Right forelimb (tissue), 1 donor: Measurements from ENCODE around the gene FAM124A.

Experiments
- DNase-seq: peaks from one replicate; pipeline ENCODE4 v3.0.0-alpha.2; 2018

FAM124A gene

GRCh38 chr13:51313619-51314018 is 91.4 kb downstream of the FAM124A start:
- DNase-seq, result no peak

DNA sequence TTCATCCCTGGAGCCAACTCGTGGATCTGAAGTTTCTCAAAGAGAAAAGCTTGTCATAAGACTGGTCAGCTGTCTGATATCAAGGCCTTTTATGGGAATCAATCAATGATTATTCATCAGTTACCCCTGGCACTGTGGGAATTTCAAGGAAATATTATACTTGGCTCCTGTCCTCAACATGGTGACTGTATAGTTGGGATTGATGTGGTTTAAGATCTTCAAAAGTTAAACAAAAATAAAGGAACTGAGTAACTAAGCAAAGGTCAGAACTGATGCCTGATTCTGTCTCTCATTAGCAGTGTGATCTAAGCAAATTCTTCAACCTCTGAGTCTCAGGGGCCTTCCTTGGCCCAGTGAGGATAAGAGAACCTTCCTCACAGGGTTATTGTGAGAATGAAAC is 95.1 kb downstream of the FAM124A start:
- DNase-seq, result no peak

DNA sequence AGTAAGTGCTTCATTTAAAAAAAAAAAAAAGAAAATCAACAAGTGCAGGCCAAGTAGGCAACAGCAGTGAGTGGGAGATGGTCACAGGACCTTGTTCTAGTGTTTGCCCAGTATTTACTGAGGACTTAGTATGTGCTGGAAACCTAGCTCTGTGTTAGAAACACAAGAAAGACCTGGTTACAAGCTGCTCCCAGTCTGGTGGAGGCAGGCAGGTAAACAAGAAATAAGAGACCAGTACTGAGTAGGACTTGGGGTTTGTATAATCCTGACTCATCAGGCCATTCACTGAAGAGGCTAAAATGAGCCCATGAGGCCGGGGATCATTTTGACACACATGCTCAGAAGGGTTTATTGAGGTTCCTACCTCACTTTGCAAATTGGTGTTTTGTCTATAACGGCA is 95.8 kb downstream of the FAM124A start:
- no peak for DNase-seq

DNA sequence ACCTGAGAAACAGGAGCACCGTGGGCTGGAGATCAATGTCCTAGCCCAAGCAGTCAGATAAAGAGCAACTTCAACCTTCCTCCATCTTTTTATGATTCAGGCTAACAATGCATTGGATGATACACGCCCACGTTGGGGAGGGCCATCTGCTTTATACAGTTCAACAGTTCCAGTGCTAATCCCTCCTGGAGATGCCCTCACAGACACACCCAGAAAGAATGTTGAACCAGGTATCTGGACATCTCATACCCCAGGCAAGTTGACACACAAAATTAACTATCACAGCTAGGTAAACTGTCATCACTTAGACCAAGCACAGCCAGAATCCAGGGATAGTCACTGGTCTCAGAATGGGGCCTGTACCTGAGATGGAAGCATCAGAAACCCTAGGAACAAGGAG is 96.7 kb downstream of the FAM124A start:
- no peak for DNase-seq

GRCh38 chr13:51321836-51322235 is 99.6 kb downstream of the FAM124A start:
- DNase-seq, result no peak

GRCh38 chr13:51322826-51323225 is 100.6 kb downstream of the FAM124A start:
- DNase-seq, result no peak

DNA sequence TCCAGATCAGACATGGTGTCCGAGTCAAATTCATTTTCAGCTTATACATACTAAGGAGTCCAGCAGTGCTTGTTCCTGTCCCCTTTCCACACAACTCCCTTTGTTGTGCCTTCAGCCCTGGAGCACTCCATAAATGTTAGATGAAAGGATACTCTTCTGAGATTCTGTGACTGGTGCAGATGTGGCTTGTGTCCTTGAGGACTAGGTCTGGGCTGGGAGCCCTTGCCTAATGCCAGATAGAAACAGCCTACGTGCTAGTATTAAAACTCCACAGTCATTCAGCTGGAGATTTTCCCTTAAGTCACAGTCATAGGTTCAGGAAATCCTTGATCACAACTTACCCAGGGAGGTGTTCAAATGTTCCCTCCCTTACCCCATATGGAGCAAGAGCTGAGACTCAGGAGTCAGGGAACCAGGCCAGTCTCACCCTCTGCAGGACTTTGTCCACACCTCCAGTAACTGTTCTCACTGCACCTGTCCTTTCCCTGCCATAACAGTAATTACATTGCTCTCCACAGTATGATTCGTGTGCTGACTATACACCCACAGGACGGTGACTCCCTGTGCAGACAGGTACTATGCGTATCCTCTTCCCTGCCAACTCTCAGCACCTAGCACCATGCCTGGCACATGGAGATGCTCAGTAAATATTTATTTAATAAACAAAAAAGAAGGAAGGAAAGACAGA is 101.8 kb downstream of the FAM124A start:
- DNase-seq, result no peak

DNA sequence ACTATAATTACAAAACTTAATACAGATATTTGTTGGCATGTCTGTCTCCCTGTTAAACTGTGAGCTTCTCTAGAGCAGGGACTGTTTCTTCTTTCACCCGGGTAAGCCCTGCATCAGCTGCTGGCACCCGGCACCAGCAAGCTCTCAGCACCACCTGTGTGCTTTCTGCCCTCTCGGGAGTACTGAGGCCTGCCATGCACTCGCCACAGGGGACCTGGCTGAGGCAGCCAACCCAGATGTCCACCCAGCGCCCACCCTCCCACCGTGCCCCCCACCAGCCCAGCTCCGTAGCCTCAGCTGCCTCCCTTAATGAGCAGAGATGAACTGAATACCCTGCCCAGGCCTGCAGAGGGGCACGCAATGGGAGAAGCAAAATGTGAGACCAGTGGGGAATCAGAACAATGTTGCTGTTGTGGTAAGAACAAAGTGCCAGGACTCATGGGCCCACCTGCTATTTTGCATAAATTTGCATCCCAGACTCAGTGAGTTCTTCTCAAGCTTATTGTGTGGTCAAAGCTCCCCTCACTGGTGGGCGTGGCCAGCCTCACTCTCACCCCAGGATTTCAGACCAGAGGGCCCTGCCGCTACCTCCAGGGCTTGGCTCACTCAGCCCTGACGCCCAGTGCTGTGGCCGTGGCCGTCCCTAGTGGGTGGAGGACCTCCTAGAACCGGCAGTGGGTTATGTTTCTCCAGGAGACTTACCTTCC is 102.7 kb downstream of the FAM124A start:
- DNase-seq, result no peak

DNA sequence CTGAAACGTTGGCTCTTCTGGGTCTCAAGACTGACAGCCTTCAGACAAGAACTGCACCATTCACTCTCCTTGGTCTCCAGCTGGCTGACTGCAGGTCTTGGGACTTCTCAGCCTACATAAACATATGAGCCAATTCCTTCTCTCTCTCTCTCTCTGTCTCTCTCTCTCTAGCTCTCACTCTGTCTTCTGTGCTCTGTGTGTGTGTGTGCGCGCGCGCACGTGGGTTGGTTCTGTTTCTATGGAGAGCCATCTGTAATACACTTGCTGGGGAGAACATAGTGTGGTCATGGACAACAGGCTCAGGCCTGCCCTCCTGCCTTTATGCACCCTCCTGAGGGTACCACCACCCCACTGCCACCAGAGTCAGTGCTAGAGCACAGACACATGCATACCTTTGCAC is 103.6 kb downstream of the FAM124A start:
- no peak for DNase-seq

DNA sequence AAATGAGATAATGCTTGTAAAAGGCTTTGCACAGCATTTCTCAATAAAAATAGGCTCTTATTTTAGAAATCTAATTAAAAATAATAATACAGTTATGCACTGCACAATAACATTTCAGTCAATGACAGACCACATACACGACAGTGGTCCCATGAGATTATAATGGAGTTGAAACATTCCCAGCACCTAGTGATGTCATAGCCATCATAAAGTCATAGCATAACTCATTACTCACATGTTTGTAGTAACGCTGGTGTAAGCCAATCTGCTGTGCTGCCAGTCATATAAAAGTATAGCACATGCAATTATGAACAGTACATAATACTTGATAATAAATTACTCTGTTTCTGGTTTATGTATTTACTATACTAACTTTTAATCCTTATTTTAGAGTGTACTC is 104.6 kb downstream of the FAM124A start:
- no peak for DNase-seq

DNA sequence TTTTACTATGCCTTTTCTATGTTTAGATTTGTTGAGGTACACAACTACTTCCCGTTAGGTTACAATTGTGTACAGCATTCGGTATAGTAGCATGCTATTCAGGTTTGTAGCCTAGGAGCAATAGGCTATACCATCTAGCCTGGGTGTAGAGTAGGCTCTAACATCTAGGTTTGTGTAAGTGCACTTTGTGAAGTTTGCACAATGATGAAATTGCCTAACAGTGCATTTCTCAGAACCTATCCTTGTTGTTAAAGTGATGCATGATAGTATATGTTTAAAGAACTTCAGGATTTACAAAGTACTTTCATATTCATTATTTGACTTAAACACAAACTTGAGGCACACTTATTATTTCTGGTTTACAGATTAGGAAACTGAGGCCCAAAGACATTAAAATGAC is 105.8 kb downstream of the FAM124A start:
- DNase-seq, result no peak

GRCh38 chr13:51328488-51328887 is 106.3 kb downstream of the FAM124A start:
- DNase-seq, result no peak

GRCh38 chr13:51329606-51330005 is 107.4 kb downstream of the FAM124A start:
- DNase-seq, result no peak

- DNase-seq, result no peak
These were observed 108.6 kb downstream of the FAM124A start for GRCh38 chr13:51330791-51331190.

DNA sequence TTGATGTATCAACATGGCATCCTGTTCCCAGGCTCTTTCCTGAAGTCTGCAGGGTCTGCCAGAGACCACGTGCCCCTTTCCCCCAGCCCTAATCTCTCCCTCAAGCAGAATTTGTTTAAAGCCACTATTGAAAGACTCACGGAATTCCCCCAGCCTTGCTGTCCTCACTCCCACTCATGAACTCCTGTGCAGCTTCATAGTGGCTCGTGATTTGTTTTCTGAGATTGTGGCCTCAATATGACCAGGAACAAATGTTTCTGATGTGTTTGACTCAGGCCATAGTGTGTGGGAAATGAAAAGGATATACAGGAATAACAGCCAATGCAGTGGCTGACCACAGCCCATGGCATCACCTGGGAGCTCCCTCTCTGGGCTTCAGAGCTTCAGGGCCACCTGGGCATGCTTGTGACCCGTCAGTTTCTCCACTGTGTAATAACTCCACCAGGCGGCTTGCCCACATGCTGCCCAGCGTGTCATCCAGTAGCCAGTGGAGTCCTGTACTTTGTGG is 109.2 kb downstream of the FAM124A start:
- no peak for DNase-seq

DNA sequence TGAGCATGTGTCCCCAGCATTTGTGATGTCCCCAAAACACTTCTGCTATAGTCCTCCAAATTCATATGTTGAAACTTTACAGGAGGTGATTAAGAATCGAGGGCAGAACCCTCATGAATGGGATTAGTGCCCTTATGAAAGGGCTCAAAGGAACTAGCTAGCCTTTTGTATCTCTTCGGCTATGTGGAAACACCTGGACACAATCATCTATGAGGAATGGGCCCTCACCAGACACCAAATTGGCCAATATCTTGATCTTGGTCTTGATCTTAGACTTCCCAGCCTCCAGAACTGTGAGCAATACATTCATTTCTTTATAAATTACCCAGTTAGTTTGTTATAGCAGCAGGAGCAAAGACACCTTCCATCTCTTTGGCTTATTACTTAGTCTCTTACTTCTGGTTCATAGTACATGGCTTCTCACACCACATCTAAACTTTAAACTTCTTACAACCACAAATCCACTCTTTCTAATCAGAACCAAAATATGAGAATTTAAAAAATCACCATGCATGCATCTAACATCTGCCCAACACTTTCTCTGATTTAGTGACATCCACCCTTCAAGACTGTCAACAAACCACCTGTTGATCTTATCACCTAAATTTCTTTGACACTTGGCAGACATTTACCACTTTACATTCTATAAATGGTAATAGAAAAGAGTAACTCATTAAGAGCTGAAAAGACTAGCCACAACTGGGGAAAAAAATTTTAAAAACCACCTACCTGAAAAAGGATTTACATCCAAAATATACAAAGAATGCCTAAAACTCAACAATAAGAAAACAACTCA is 110.6 kb downstream of the FAM124A start:
- no peak for DNase-seq

DNA sequence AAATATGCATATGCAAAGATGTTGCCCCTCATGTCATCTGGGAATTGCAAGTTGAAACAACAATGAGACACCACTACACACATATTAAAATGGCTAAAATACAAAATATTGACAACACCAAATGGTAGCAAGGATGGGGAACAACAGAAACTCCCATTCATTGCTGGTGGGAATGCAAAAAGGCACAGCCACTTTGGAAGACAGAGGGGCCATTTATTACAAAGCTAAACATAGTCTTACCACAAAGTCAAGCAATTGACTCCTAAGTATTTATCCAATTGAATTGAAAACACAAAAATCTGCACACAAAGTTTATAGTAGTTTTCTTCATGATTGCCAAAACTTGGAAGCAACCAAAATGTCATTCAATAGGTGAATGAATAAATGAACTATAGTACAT is 111.2 kb downstream of the FAM124A start:
- DNase-seq, result no peak

DNA sequence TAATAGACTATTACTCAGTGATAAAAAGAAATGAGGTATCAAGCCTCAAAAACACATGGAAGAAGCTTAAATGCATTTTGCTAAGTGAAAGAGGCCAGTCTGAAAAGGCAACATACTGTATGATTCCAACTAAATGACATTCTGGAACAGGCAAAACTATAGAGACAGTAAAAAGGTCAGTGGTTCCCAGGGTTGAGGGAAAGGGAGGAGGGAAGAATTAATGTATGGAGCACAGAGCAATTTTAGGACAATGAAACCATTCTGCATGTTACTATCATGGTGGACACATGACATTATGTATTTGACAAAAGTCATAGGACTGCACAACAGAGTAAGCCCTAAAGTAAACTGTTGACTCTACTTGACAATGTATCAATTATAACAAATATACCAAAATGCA is 111.6 kb downstream of the FAM124A start:
- DNase-seq, result no peak
